ENCODE data around the gene EPS8.

Gene EPS8

DNA sequence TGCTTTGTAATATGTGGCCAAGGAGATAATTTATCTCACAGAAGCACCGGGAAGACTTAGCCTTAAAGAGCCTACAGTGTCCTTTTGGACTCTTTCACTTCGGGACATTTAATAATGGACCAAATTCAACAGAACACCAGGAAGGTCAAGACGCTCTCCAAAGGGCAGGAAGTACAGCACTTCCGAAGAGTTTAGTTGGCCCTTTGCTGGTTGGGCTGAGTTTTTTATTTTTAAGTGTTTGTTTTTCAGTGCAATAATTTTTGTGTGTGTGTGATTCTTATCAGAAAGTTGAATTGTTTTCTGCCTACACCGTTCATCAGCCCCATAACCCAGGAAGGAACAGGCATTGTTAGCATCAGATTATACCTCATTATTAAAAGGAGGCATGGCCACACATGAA lies 193.0 kb downstream of the EPS8 start:
- DNase-seq, result no peak

DNA sequence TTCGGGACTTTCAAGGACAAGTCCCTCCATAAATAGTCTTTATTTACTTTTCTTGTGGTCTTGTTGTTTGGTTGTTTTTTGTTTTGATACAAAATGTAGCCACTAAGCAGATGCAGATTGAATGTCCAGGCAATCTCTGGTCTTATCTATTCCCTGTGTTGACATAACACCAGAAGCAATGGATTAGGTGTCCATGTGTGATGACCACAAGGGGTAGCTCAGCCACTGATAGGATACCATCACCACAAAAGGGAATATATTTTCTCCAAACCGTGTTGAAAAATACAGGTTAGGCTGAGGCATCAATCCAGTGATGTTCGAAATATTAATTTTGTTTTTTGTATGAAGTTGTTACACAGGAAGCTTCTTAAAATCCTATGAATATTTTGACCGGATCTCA lies 196.3 kb downstream of the EPS8 start:
- DNase-seq, result no peak

DNA sequence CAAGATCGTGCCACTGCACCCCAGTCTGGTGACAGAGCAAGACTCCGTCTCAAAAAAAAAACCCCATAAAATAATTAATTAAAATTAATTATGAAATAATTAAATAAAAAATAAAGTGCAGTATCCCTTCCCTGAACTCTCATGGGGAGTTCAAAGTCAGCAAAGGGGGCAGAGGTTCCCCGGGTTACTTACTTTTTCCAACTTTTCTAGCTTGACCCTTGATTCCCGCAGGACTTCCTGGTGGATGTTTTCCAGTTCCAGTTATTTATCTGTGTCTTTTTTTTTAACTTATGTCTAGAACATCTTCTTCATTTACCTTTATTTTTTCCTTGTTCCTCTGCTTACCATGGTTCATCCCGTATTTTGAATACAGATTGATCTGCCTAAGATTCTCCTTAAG lies 197.4 kb downstream of the EPS8 start:
- DNase-seq, result no peak

DNA sequence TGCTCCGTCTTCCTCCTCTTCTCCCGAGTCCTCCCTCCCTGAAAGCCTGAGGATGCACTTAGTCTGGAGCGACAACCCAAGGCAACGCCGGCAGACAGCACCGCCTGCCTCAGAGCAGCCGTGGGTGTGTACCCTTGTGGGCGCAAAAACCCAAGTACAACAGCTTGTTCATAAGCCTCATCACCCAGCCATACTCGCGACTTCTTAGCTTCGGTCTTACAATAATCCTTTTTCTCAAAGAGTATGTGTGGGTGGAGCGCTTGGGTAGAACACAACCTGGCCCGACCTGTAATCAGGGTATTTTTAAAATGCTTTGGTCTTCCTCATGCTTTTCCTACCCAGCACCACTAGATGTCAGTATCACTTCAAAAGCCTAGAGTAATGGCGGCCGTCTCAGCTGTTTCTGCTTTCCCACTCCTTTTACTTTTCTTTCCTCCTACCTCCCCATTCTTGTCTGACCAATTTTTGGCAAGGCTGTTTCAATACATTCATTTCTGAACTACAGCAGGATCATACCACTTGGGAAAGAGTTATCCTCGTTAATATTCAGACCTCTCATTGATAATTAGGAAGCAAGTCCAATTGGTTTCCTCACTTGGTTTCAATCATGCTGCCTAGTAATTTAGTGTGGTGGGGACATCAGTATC lies 198.9 kb downstream of the EPS8 start:
- DNase-seq, result peak; percentile 23

DNA sequence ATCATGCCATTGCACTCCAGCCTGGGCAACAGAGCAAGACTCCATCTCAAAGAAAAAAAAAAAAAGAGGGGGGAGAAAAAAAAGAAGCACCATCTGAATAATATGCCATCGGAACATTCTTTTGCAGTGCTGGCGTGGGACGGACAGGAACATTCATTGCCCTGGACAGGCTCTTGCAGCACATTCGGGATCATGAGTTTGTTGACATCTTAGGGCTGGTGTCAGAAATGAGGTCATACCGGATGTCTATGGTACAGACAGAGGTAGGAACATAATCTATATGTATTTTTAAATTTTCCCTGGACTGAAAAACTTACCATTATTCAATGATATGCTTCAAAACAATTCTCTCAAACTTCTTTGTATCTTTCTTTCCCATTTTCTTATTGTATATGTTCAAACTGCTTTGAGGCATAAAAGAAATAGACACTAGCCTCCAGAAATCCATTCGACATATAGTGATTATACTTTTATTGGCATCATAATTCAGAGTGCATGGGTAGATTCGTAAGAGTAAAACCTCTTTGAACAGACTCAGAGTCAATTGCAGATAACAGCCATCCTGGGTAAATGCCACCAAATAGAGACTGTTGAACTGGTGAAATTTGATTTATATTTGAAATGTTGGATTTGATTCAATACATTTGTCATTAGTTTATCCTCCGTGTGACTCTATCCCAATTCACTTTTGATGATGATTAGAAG lies 199.7 kb downstream of the EPS8 start:
- DNase-seq, result no peak

DNA sequence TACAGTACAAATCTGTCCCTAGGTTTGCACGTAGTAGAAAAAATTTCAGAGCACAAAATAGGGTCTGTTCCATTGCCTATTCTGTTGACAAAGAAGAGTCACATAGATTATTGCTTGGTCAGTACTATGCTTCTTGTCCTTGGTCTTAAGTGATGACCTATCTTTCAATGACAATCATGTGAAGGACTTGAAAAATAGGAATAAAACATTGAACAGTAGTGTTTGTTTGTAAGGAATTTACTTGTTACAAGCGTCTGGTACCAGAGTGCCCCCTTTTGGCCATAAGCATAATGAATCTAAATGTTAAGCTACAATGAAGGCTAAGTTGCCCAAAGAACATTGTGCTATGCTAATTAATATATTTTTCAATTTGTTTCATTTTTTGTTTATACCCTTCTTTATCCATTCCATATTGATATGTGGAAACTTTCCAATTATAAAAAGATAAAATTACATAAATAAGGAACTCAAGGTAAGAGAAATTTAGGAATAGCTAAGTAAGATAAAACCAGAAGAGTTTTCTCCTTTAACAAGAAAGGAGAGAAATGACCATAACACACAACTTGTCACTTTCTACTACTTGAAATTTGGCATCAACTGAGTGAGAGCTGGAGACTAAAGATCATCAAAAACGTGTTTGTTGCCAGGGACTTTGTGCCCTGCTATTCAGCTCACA lies 204.7 kb downstream of the EPS8 start:
- no peak for DNase-seq

DNA sequence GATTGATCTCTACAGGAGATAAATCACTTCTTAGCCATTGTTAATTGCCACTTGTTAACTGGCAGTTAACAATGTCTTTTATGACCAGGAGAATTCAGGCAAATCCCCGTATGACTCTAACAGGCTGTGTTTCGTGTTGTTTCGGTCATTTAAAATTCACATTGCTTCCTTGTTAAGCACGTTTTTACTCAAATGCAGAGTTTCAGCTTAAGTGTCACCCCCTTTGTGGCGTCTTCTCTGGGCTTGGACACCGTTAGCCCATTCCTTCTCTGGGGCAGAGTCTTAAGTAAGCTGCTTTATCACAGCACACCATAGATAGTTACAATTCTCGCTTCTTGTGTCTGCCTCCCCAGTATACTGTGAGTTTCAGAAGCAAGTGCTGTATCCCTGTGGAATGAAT lies 205.4 kb downstream of the EPS8 start:
- DNase-seq, result no peak

DNA sequence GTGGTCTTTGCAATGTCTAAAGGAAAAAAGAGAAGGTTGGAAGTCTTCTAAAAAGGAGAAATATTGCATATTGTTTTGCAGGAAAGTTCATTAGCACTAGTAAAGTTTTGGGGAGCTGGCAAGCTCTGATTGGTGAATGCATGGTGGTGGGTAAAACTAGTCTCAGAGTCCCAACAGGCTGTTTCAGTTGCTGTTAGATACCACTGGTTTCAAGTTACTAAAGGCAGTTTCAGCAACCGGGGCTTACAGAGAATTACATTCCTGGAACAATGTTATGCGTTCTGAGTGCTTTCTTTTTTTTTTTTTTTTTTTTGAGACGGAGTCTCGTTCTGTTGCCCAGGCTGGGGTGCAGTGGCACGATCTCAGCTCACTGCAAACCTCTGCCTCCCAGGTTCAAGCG lies 208.2 kb downstream of the EPS8 start:
- no peak for DNase-seq

DNA sequence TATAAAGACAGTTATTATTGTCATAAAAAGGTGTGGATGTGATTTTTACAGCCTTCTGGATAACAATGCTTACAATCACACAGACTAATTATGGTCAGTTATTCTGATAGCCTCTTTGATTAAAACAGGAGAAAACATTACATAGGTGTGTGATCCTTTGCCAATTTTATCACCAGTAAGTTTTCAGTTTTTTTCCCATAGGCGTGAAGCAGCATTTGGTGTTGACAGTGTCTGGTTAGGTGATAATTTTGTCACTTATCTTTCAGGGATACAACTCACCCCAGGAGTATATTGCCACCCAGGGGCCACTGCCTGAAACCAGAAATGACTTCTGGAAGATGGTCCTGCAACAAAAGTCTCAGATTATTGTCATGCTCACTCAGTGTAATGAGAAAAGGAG lies 208.8 kb downstream of the EPS8 start:
- no peak for DNase-seq

DNA sequence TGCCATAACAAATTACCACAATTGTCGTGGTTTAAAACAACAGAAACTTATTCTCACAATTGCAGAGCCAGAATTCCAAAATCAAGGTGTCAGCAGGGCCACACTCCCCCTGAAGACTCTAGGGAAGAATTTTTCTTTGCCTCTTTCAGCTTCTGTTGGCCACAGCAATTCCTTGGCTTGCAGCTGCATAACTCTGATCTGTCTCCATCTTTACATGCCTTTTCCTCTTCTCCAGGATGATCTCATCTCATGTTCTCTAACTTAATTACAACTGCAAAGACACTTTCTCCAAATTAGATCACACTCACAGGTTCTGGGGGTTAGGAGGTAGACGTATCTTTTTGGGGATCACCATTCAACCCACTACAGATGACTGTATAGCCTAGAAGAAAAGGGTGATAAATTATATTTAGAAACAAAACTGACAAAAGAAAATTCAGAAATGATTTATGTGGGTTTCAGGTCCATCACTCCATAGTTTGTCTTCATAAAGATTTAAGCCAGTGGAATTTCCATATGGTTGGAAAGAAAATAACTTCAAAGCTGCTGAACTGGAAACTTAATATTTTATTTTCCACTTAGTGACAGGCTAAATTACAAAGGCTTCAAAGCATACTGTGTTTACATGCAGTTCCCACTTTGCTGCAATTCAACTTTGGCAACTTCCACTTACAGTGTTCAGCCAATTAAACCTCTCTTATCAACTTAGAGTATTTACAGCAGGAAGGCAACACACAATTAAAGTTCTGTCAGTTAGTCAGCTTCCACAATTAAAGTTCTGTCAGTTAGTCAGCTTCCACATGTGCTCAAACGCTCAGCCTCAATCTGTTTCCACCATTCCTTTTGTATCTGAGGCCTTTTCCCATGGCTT lies 213.3 kb downstream of the EPS8 start:
- DNase-seq, result no peak

DNA sequence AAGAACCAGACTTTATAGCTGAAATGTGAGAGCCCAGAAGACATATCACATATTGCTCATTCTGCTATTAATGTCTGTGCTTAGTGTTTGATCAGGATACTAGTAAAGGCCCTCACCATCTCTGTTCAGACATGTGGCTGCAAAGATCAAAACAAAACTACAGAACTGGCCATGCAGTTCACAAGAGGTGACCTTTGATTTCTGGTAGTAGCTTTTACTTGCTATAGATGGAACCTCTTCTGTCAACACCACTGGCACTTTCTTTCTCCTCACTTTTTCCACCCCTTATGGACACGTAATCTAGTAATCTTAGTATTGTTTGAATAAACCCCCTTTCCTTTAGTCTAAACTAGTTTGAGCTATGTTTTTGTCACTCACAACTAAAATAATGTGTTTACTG lies 214.8 kb downstream of the EPS8 start:
- DNase-seq, result no peak

Measured in 8988T (cell line).